ENCODE measurements around the gene RAD9A. TPM values are rescaled to one million over a fixed set of nuclear protein-coding genes. Genes with fewer than 3 reads are reported as not detected.

The RAD9A gene
- total RNA-seq, 1 donor from 2014 or later: 23.8 TPM

DNA sequence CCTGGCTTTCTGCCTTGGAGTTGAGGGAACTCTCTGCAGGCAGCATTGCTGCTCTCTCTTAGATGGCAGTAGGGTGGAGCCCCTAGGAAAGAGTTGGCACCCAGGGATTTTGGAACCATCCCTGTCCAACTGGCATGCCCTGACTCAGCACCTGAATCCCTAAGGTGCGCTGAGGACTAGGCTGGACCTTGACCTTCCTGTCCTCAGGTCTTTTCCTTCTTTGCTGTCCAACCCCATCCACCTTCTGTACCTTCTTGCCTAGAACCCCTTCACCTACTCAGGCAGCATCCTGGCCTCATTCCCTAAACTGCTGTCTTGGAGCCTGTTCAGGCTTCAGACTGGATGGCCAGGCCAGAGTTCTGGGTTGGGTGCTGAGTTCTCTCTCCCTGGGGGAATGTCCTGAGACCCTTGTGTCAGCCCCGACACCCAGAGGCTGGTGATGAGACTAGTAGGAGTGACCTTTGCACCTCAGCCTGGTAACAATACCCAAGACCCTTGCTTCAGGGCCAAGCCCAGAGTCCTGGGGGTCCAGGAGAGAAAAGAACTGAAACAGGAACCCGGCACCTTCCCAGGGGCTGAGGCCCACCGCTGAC is 35.9 kb upstream of the RAD9A start:
- intact Hi-C loops (cut with DNase I): loop anchor here (2.0 kb wide), 1 partner anchor 27 kb away; no protein-coding TSS in a partner anchor
- DNase-seq (ENCODE audit: low spot score) (no peak), ATAC-seq (no peak)

DNA sequence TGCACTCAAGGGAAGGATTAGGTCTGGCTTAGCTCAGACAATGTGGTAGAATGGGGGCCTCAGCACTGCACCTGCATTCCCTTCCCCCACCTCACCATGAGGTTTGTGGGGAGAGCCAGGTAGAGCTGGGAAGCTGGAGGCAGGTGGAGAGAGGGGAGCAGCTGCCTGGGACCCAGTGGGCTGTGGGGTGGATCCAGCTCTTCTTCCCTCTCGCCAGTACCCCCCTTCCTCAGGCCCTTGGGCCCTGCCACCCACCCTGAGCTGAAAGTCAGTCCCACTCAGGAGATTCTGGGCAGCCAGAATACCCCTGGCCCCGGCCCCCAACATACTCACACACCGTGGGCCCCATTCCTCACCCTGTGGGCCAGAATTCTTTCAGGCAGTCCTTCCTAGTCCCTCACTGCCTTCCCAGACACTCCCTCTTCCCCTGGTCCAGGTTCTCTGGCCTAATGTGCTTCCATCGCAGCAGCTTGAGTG is 35.4 kb upstream of the RAD9A start:
- ATAC-seq (no peak), DNase-seq (ENCODE audit: low spot score) (no peak)
- intact Hi-C loops (cut with DNase I): no loop called here

DNA sequence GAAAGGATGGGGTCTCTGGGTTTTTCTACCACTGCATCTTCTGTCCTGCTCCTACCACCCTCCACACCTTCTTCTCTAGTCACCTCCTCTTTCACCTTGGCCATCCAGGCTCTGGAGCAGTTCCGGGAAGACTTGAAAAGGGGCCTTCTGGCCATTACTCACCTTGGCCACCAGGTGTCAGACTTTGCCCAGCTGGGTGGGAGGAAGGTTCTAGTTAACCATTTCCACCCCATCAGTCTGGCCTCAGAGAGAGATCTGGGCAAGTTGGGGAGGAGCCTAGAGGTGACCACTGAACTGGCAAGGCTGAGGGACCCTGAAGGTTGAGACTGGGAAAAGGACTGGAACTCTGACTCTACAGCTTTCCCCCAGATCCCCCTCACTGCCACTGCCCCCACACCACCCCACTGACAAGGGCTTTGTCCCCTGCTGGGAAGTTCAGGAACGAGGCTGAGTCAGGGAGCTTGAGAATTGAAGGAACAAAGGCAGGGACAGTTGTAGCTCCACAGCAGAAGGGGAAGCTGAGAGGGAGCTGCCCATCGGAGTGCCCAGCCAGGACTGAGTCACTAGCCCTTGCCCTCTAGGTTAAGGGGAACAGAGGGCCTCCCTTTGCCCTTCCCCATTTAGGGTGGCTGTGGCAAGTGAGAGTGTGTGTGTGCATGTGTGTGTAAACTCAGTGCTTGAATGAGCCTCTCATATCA is 34.8 kb upstream of the RAD9A start:
- intact Hi-C loops (cut with DNase I): no loop called here
- DNase-seq (ENCODE audit: low spot score) (no peak), ATAC-seq (peak; percentile 5)

DNA sequence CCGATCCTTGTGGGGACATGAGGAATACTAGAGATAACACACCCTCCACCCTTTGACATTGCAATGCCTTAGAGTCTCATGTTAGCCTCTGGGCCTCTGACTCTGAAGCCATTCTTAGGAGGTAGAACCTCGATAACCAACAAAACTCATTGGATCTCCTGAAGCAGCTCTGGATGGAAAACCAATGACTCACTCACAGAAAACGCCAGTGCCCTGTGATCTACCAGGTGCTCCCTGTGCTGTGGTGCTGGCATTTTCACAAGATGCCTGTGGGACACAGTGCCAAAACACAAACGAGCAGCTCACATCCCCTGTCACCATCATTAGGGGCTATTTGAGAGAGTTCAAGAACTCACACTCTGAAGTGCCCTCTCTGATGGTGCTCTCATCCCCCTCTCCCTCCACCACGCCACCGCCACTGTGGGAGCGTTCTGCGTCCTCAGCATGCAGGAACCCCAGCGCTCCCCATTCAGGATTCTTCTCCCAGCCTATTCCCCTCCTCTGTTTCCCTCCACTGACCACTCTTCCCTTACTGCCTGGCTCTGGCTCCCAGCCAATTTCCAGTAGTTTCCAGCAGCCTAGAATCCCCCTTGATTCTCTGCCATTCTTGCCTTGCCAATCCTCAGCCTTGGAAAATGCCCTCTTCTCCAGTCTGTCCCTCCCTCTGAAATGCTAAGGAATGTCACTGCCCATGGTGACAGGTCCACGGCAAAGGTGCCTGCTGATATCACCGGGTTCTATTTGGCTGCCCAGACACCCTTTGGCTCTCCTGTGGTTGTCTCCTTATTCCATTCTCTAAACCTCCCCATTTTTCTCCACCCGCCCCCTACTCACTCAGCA is 33.7 kb upstream of the RAD9A start:
- ATAC-seq (no peak), DNase-seq (ENCODE audit: low spot score) (no peak)
- intact Hi-C loops (cut with DNase I): no loop called here

DNA sequence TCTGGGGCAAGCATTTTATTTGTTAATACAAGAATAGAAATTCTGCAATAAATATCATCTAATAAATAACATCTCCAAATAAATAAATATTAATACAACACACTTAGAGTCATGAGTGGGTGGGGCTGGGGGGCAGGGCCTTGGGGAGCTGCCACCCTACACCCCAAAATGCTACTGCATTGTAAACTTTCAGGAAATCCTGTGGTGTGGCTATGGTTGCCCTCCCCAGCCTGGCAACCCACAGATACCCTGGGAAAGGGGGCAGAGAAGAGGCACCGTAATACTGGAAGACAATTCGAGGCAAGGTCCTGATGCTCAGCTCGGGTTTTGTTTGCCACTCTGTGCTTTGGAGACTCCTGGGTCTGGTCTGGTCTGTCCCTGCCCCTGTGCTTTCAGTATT is 27.6 kb upstream of the RAD9A start:
- intact Hi-C loops (cut with DNase I): no loop called here
- DNase-seq (ENCODE audit: low spot score): no peak
- ATAC-seq: no peak

DNA sequence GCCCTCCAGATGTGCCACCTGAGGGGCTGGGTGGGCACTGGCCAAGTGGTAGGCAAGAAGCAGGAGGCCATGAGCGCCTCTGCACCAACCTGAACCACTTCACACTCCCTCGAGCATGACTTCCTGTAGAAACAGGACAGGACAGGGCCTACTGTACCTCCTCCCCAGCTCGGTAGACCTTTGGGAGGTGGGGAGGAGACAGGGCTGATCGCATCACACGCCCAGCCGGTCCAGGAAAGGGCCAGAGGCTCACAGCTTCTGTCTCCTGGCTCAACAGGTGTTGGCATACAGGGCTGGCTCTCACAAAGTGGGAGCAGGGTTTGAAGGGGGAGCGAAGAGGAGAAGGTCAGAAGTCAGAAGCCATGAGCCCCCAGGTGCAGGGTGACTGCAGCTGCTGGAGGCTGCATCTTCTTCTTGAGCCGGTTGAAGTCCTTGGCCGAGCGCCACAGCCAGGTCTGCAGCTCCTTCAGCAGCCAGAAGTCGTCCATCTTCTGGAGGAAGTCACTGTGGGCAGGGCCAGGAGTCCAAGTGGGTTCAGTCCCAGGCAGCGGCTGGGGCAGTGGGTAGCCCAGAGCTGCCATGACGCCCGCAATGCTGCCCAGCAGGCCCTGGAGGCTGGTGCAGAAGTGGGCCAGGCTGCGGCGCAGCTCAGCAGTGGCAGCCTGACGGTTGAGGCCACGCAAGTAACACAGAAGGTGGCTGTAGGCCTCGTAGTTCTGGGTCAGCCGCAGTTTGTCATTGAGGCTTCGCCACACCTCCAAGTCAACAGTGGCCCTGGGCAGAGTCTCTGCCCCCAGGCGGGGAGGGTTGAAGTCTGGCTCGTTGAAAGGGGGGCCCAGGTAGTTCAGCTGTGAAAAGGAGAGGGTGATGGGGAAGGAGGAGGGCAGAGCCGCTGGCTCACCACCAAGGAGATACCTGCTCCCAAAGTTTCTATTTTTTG is 26.7 kb upstream of the RAD9A start:
- no peak for DNase-seq (ENCODE audit: low spot score)
- intact Hi-C loops (cut with DNase I): no loop called here
- ATAC-seq: no peak

DNA sequence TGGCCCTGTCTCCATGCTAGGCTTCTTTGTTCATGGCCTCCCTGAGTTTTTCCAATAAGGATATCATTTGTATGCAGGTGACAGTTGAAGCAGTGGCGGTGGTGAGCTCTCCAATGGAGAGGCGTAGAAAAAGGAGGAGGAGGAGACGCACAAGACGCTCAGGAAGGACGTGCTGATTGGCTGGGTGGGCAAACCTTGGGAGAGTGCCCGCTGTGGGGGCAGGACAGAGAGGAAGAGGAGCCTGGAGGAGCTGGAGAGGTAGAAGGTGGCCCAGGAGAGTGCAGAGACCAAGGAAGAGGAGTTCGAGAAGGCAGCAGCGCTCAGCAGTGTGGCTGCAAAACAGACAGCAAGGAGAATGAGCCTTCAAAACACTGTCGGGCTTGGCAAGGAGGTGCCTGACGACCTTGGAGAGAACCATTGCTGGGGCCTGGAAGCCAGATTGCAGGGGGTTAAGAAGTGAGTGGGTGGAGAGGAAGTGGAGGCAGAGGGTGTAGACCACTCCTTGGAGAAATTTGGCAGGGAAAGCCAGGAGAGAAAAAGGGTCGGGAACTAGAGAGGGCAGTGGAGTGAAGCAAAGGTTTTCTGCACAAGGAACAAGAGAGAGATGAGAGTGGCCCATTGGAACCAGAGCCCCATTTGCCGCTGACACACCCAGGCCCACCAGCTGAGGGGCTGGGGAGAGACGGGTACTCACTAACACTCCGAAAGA is 25.9 kb upstream of the RAD9A start:
- DNase-seq (ENCODE audit: low spot score): no peak
- ATAC-seq: no peak

DNA sequence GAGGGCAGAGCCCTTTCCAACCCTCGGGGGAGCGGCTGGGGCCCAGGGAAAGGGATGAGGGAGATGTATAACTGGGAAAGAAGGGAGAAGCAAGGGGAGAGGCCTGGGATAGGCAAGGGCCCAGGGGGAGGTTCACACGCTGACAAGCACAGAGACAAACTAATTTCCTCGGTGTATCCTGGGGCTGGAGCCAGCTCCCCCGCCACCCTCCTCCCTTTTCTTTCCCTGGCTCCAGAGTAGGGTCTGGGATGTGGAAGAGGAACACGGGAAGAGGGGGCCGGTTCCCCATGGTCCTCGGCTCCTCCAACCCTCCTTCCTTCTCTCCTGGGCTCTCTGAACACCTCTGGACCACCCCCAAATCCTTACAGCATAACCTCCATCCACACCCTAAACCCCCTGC is 25.2 kb upstream of the RAD9A start:
- no peak for DNase-seq (ENCODE audit: low spot score)
- ATAC-seq: peak; percentile 50
- intact Hi-C loops (cut with DNase I): no loop called here

More for the DNA sequence above, 25.9 kb upstream of the RAD9A start:
- intact Hi-C loops (cut with DNase I): no loop called here

DNA sequence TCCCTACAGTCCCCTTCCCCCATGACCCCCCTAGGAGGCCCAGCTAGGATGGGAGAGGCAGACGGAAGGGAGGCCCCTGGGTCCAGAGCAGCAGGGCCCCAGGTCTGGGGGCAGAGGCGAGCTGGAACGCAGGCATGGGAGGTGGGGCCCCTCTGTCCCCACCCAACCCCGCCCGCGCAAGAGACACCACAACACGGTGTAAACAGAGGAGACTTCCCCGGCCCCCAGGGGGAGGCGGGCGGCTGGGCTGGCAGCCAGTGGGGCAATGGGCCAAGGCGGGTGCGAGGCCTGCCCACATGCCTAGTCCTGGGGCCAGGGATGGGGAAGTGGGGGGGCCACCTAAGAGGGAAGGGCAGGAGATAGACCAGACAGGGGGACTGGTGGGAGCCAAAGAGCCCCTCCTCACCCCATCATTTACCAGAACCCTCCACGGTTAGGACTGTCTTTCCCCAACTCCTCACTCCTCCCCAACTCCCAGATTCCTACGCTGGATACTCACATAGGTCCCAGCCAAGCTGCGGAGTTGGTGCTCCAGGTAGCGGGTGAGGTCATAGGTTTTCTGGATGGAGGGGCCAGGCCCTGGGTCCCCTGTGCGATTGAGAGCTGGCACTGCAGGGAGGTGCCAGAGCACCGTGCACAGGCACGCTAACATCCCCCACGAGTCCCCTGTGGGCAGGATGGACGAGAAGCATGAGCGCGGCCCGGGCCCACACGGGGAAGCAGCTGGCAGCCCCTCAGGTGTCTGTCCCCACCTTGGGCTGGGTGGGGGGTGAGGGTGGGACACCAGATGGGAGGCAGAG is 24.6 kb upstream of the RAD9A start:
- intact Hi-C loops (cut with DNase I): no loop called here
- DNase-seq (ENCODE audit: low spot score) (no peak), ATAC-seq (peak; percentile 40)

DNA sequence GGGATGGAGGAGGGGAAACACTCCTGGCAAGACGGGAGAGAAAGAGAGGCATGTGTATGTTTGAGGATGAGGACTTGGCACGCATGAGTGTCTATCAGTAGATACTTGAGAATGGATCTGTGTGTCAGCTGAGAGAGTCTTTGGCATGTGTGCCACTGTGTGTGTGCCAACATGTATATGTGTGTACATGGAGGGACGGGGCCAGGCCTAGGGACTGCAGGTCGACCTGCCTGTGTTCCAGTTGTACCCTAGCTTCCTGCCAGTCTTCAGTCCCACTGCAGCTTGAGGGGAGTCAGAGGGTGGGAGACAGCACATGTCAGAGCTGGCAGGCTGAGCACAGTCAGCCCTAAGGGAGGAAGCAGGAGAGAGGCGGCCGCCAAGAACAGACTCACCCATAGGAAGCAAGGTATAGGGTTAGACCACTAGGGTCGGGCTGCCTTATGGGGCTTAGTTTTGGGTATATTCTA is 24.0 kb upstream of the RAD9A start:
- intact Hi-C loops (cut with DNase I): no loop called here
- ATAC-seq: no peak
- no peak for DNase-seq (ENCODE audit: low spot score)

DNA sequence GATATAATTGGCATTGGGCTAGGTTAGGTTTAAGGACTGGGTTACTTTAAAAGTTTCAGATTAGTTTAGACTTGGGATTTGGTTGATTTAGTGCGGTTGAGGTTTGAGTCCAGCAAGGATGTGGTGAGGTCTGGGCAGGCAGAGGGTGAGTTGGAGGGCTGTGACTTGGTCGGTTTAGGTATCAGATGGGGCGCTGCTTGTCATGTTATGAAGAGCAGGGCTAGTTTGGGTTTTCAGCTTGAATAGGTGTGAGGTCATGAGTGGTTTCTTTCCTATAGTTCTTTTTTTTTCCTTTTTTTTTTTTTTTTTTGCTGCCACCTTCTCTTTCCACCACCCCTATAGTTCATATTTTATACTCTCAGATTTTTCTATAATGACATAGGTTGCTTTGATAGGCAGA is 23.2 kb upstream of the RAD9A start:
- ATAC-seq: no peak
- DNase-seq (ENCODE audit: low spot score): no peak
- intact Hi-C loops (cut with DNase I): no loop called here

DNA sequence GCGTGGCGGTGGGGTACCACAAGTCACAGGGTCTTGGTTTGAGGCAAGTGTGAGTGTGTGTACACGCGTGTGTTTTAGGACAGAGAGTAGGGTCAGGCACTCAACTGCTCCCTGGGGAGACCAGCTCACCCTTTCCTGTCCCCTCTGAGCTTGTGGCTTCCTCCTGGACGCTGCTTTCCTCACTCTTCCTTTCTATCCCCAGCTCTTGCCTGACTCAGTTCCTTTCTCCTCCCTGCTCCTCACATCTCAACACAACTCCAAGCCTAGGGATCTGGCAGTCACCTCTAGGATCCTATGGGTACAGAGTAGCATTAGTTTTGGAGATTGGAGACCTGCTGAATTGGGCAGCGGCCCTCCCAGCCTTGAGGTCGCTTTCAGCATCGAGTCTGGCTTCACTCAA is 22.5 kb upstream of the RAD9A start:
- DNase-seq (ENCODE audit: low spot score) (no peak), ATAC-seq (no peak)
- intact Hi-C loops (cut with DNase I): no loop called here

DNA sequence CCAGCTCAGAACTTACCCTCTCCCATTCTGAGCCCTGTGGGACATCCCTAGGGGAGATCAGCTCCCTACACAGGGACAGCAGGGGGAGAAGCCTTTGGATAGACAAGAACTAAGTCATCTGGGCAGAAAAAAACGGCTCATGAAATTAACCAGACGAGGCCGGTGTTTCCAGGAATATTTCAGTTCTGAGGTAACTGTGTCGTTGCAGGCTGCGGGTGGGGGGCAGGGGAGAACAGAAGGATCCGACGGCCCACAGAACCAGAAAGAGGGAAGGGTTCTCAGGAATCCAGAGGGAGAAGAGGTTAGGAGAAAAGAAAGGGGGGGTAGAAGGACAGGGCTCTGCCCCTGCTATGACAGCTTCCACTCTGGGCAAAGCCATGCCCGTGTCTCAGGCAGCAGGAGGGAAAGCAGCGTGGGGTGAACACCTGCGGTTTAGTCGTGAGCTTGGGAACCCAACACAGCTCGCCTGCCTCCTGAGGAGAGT is 21.9 kb upstream of the RAD9A start:
- DNase-seq (ENCODE audit: low spot score) (no peak), ATAC-seq (no peak)
- intact Hi-C loops (cut with DNase I): loop anchor here (5.0 kb wide), 1 partner anchor 638 kb away; no protein-coding TSS in a partner anchor

DNA sequence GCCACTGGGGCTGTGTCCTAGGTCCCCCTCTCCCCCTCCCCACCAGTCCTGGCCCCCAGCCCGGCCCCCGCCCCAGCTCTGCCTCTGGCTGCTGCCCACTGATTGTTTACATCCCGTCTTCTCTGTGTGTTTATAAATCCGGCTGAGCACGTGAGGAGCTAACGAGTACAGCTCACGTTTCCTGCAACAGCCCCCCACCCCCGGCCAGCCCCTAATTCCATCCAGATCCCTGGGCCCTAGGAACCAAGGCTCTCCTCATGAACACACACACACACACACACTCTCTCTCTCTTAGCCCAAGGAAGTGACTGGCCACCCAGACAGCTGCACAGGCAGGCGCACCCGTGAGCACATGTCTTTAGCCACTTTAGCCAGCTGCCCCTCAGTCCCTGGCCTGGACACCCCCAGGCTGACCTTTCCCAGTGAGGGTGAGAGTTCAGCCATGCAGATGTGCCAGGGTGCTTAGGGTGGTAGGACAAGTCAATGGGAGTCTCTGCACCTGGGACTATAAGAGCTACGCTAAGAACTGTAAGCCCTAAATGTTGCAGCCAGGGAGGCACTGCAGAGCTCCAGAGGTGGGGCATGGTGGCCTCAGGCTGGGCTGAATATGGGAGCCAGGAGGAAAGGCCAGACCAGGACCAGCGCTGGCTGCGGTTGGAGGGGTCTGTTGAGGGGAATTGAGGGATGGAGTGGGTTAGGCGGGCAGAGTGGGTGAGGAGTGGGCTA is 21.3 kb upstream of the RAD9A start:
- ATAC-seq: no peak
- intact Hi-C loops (cut with DNase I): loop anchor here (5.0 kb wide), 1 partner anchor 638 kb away; no protein-coding TSS in a partner anchor
- DNase-seq (ENCODE audit: low spot score): no peak

DNA sequence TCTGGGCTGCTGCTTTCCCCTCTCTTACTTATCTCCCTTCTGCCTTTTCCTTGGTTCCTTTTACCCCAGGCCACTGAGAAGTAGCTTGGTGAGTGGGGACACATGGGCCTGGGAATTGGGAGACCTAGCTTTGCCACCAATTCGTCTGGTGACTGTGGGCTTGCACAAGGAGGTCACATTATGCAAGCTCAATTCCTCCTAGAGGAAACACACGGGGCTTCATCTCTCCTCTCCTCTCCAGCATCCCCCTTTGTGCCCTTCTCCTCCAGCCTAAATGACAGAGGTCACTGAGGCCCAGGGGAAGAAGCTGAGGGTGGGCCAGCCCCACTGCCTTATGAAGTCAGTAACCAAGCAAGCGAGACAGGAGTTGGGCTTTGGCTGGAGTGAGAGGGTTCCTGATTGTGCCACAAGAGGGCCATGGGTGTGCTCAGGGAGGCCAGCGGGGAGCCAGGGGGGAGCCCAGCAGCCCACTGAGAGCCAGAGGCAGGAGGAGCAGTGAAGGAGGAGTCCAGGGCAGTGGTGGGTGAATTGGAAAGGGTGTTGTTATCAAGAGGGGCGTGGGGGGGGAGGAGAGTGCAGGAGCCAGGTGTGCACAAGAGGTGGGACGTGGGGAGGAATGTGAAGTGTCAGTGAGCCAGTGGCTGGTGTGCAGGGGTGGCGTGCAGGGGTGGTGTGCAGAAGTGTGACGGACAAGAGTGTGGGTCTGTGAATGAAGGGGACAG is 20.4 kb upstream of the RAD9A start:
- DNase-seq (ENCODE audit: low spot score): no peak
- ATAC-seq: no peak
- intact Hi-C loops (cut with DNase I): loop anchor here (5.0 kb wide), 1 partner anchor 639 kb away; no protein-coding TSS in a partner anchor

DNA sequence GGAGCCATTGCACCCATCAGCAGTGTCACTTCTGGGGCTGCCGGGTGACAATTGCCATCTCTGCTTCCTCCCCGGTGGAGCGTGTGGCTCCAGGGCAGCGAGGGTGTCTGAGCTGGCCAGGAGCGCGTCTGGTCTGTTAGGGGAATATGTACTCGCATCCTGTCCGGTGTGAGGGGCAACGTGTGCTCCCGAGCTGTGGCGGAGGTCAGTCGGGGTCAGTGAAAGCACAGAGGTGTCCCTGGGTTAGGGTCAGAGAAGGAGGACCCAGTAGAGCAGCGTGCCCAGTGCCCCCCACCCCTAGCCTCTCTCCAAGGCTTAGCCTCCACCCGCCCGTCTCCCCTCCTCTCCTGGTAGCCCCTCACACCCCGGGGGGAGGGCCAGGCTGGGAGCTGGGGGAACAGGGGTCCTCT is 19.9 kb upstream of the RAD9A start:
- ATAC-seq (no peak), DNase-seq (ENCODE audit: low spot score) (no peak)
- intact Hi-C loops (cut with DNase I): loop anchor here (5.0 kb wide), 1 partner anchor 640 kb away; no protein-coding TSS in a partner anchor

All from sciatic nerve (tissue), 2 donors.